DND-41 (cell line): ENCODE data around the gene CERS6.

ENCODE experiments used
- ATAC-seq: fragments of 200-7000 bp; cut with Tn5 transposase; 3 replicates; pipeline ENCODE4 v1.9.1; 2021; ENCODE audit warnings: low read depth; ENCODE audit not compliant: insufficient read depth
- DNase-seq: peaks from one replicate; pipeline ENCODE4 v3.0.0-alpha.2; 2020
- H2AFZ ChIP-seq: 2 replicates; pipeline ENCODE4 v1.6.0; 2012; ENCODE audit warnings: low read depth, low read length
- H3K27ac ChIP-seq: 2 replicates; pipeline ENCODE4 v1.5.1; 2012; ENCODE audit warnings: low read length, inconsistent platforms
- H3K27me3 ChIP-seq: fragments of 200-600 bp; sonication (generic); 2 replicates; pipeline ENCODE4 v1.6.0; 2012; ENCODE audit warnings: low read length, mild to moderate bottlenecking, inconsistent platforms; ENCODE audit not compliant: insufficient read depth, poor library complexity
- H3K36me3 ChIP-seq: 2 replicates; pipeline ENCODE4 v1.5.1; 2012; ENCODE audit warnings: low read length, inconsistent platforms; ENCODE audit not compliant: insufficient read depth
- H3K4me1 ChIP-seq: 2 replicates; pipeline ENCODE4 v1.5.1; 2012; ENCODE audit warnings: mild to moderate bottlenecking, low read length; ENCODE audit not compliant: insufficient read depth
- H3K4me2 ChIP-seq: 2 replicates; pipeline ENCODE4 v1.6.0; 2012; ENCODE audit warnings: mild to moderate bottlenecking, moderate library complexity, low read length, inconsistent platforms; ENCODE audit not compliant: insufficient read depth
- H3K4me3 ChIP-seq, 2 experiments: fragments of 200-600 bp in 1 of 2; shearing (Covaris generic) in 1 of 2; 2 replicates each; pipeline ENCODE4 v1.5.1; 2012 to 2016; ENCODE audit warnings: inconsistent platforms in 2 of 2, low read length in 2 of 2, mild to moderate bottlenecking in 2 of 2, low read depth in 1 of 2, moderate library complexity in 1 of 2
- H3K79me2 ChIP-seq: 2 replicates; pipeline ENCODE4 v1.6.0; 2012; ENCODE audit warnings: low read length, inconsistent platforms; ENCODE audit not compliant: insufficient read depth
- H3K9ac ChIP-seq: 2 replicates; pipeline ENCODE4 v1.6.0; 2012; ENCODE audit warnings: low read depth, mild to moderate bottlenecking, inconsistent platforms, low read length, moderate library complexity
- H3K9me3 ChIP-seq: 2 replicates; pipeline ENCODE4 v1.5.1; 2012; ENCODE audit warnings: low read length, moderate library complexity, mild to moderate bottlenecking, inconsistent platforms; ENCODE audit not compliant: insufficient read depth, severe bottlenecking
- H4K20me1 ChIP-seq: 2 replicates; pipeline ENCODE4 v1.6.0; 2012; ENCODE audit warnings: low read length; ENCODE audit not compliant: insufficient read depth
- EZH2 ChIP-seq: IDR thresholded peaks from 3 replicates; pipeline ENCODE4 v1.6.1; 2012; ENCODE audit warnings: borderline replicate concordance, low read depth, mild to moderate bottlenecking, moderate library complexity, low read length, inconsistent platforms; ENCODE audit not compliant: severe bottlenecking
- TF ChIP-seq, protein P1 (sequence below): IDR thresholded peaks from 2 replicates; pipeline ENCODE4 v1.5.1; 2012; ENCODE audit warnings: borderline replicate concordance, low read length, moderate library complexity, mild to moderate bottlenecking; ENCODE audit not compliant: poor library complexity, severe bottlenecking; ENCODE audit errors: extremely low read depth

Gene CERS6

DNA sequence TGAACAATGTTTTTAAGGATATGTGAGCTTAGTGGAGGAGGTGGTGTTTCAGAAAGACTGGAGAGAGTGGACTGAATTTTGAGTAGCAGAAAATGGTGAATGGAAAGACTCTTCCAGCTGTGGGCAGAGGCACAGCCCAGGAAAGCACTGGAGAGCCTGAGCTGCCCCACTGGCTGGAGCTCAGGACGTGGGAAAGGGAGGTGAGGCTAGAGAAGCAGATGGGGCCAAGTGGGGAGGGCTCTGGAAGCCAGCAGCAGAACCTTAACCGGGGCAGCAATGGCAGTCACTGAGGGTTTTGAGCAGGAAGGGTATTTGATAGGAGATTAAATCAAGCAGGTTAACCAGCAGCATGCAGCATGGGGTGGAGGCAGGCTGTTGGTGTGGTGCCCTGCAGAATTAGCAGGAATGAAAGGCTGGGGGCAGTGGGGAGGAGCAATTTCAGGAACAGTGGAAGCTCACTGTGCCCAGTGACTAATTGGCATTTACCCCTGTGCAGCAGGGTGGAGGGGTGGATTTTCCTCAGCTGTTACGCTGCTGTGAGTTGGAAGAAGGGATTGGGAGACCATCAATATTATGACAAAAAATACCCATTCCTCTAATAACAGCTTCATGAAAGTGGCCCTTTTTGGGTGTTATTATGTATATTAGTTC, 136.2 kb downstream of the CERS6 start:
- Histone ChIP-seq H3K27ac (no peak overlapping the region), H3K4me1 (peaks cover 13% of the 10 kb centered on the region), H3K4me2 (no peak overlapping the region), H4K20me1 (0 out of 2 replicates have a peak, but pooled peaks cover 6% of the 10 kb centered on the region), H3K9me3 (no peaks in the 10 kb centered on the region), H3K4me3 (no peak overlapping the region), H2AFZ (no peak overlapping the region), H3K79me2 (no peaks in the 10 kb centered on the region), H3K36me3 (no peaks in the 10 kb centered on the region), H3K27me3 (no peaks in the 10 kb centered on the region), H3K9ac (no peak overlapping the region)
- DNase-seq (no peak), ATAC-seq (no peak)
- TF ChIP-seq, protein P1, sequence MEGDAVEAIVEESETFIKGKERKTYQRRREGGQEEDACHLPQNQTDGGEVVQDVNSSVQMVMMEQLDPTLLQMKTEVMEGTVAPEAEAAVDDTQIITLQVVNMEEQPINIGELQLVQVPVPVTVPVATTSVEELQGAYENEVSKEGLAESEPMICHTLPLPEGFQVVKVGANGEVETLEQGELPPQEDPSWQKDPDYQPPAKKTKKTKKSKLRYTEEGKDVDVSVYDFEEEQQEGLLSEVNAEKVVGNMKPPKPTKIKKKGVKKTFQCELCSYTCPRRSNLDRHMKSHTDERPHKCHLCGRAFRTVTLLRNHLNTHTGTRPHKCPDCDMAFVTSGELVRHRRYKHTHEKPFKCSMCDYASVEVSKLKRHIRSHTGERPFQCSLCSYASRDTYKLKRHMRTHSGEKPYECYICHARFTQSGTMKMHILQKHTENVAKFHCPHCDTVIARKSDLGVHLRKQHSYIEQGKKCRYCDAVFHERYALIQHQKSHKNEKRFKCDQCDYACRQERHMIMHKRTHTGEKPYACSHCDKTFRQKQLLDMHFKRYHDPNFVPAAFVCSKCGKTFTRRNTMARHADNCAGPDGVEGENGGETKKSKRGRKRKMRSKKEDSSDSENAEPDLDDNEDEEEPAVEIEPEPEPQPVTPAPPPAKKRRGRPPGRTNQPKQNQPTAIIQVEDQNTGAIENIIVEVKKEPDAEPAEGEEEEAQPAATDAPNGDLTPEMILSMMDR = no peak
- no peak for TF ChIP-seq EZH2

DNA sequence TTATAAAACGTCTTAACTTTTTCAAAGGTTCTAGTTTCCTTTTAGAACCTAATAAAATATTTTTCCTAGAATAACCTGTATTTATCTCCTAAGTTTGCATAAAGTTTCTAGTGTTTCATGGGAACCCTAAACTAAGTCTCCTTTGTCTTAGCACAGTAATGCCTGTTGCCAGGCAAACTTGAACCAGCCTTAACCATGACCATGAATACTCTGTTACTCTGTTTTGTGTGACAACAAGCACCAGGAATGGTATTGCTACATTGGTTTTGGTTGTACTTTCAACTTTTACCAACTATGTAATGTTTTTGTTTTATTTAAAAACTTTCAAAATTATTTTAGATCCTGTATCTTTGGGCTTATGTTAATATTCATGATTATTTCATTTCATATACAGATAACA, 137.6 kb downstream of the CERS6 start:
- DNase-seq (no peak), ATAC-seq (no peak)
- Histone ChIP-seq H3K36me3 (no peaks in the 10 kb centered on the region), H3K27ac (no peak overlapping the region), H3K9ac (no peak overlapping the region), H2AFZ (no peak overlapping the region), H4K20me1 (peaks cover 6% of the 10 kb centered on the region; the same call in 1 of the 2 replicates), H3K79me2 (no peaks in the 10 kb centered on the region), H3K27me3 (no peaks in the 10 kb centered on the region), H3K9me3 (no peaks in the 10 kb centered on the region), H3K4me1 (peaks cover 13% of the 10 kb centered on the region), H3K4me2 (no peak overlapping the region), H3K4me3 (no peak overlapping the region)
- TF ChIP-seq EZH2 = no peak
- TF ChIP-seq, protein P1 = no peak

DNA sequence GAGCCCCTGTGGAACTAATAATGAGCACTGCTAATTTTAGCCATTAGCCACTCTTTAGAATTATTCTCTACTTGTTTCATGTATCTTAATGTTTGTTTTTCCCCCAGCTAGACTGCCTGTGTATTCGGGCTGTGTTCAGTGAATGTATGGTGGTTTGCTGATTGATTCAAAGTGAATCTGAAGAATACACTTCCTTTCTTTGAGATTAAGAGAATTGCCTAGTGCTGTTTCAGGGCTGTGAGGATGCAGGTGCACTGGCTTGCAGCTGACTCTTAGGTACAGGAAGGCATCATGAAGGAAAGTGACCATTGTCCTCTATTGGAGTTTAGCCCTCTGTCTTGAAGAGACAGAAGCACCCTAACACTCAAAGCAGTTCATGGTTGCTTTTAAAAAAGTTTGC, 138.7 kb downstream of the CERS6 start:
- ATAC-seq (peak; percentile 71), DNase-seq (no peak)
- H3K79me2 ChIP-seq = no peaks in the 10 kb centered on the region
- no peak overlapping the region for H3K4me3 ChIP-seq
- no peaks in the 10 kb centered on the region for H3K27me3 ChIP-seq
- no peak for TF ChIP-seq EZH2
- TF ChIP-seq, protein P1 = no peak
- H3K36me3 ChIP-seq = no peaks in the 10 kb centered on the region
- H2AFZ ChIP-seq = no peak overlapping the region
- H3K9ac ChIP-seq = no peak overlapping the region
- H3K4me2 ChIP-seq = no peak overlapping the region
- peaks cover 6% of the 10 kb centered on the region; the same call in 1 of the 2 replicates for H4K20me1 ChIP-seq
- H3K27ac ChIP-seq = no peak overlapping the region
- H3K9me3 ChIP-seq = no peaks in the 10 kb centered on the region
- peaks cover 13% of the 10 kb centered on the region for H3K4me1 ChIP-seq
